ENCODE measurements around the gene CSNK1G1.
"Not testable (repeated sequence)": the region's sequence is repeated elsewhere in the genome, so short reads cannot be mapped to it uniquely, and the experiment has no call there.

The CSNK1G1 gene

GRCh38 chr15:64237677-64238076, 118.3 kb downstream of the CSNK1G1 start:
- DNase-seq (ENCODE audit: low read depth): no peak

GRCh38 chr15:64236156-64236894, 119.6 kb downstream of the CSNK1G1 start:
- DNase-seq (ENCODE audit: low read depth): no peak

- no peak for DNase-seq (ENCODE audit: low read depth)
These were observed 120.4 kb downstream of the CSNK1G1 start for GRCh38 chr15:64235552-64235951.

DNA sequence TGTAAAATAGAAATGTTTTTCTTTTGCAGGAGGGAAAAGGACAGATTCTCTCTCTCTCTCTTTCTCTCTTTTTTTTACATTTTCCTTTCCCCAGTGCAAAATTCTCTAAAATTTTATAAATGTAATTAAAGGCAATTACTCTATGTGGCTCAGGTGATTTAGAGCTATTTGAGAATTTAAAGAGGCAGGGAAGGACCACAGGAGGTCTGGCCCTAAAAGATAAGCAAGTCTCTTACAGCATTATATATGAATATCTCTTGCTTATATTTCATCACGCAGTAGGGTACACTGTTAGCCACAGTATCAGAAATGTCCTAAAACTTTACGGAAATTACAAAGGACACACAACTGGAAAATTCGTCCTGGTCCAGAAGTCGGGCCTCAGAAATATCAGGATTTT, 122.7 kb downstream of the CSNK1G1 start:
- no peak for DNase-seq (ENCODE audit: low read depth)

DNA sequence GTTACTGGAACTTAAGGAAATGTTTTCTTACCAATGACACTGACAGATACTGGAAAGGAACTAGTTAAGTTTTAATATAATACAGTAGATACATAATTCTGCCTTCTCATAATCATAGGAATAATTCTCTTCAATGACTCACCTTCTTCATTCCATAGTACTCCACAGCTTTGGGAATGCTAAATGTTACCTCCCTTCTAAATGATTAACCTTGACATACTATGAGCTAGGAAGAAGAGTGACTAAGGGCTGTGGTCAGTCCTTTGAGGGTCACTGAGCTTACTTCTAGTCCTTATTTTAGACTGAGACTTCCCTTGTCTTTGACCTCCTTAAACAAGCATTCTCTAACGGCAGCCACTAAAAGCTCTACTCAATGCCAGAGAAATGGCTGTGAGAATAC, 123.6 kb downstream of the CSNK1G1 start:
- no peak for DNase-seq (ENCODE audit: low read depth)

- DNase-seq (ENCODE audit: low read depth): no peak
These were observed 126.7 kb downstream of the CSNK1G1 start for GRCh38 chr15:64229129-64229724.

- no peak for DNase-seq (ENCODE audit: low read depth)
These were observed 130.2 kb downstream of the CSNK1G1 start for GRCh38 chr15:64225804-64226203.

DNA sequence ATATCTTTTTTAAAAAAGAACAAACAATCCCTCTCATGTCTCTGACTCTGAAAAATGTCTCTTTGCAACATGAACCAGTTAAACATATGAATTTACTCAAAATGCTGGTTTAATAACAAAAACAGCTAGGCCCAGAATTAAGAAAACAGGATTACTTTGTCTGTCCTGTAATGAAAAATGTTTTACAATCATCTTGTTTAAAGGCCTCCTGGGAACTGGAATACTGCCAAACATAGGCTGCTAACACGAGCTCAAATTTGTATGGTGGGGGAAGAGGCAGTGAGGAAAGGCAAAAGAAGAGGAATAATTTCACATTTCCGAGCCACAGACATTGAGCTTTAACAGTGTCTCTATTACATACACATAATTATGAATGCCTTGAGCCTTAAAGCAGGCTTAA, 131.5 kb downstream of the CSNK1G1 start:
- DNase-seq (ENCODE audit: low read depth): no peak

- no peak for DNase-seq (ENCODE audit: low read depth)
These were observed 132.1 kb downstream of the CSNK1G1 start for GRCh38 chr15:64223882-64224281.

DNA sequence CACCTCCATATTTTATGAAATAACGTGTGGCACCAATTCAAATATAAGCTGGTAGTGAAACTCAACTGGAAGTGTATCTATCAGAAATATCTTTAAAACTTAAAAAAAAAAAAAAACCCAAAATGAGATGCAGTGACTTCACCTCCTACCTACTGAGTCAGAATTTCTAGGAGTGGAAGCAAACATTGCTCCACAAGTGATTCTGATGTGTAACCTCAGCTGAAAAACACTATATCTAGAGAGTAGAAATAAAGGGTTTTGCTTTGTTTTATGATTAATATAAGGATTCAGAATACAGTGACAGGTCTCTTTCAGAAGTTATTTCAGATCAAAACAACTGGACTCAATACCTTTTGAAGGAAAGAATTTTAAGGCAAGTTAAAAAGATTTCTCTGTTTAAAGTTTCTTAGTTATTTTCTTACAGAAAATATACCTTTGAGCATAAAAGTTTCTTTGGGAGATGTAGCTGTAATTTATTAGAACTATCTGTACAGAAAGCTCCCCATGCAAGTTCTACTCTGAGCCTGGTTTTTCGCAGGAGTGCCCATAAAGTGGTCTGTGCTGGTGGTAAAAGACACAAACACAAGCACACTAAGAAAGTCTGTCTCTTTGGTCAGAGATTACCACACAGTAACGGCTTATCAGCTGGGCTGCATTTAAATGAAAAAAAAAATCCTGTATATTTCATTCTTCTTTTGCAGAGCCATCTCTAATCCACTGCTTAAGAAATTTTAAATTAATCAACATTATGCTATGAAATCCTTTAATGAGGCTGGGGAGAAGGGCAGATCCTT, 133.2 kb downstream of the CSNK1G1 start:
- DNase-seq (ENCODE audit: low read depth): no peak

DNA sequence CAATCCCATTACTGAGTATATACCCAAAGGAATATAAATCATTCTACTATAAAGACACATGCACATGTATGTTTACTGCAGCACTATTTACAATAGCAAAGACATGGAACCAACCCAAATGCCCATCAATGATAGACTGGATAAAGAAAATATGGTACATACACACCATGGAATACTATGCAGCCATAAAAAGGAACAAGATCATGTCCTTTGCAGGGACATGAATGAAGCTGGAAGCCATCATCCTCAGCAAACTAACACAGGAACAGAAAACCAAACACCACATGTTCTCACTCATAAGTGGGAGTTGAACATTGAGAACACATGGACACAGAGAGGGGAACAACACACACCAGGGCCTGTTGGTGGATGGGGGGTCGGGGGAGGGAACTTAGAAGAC, 134.1 kb downstream of the CSNK1G1 start:
- DNase-seq (ENCODE audit: low read depth): not testable (repeated sequence)

- DNase-seq (ENCODE audit: low read depth): not testable (repeated sequence)
These were observed 138.6 kb downstream of the CSNK1G1 start for GRCh38 chr15:64217429-64217750.

DNA sequence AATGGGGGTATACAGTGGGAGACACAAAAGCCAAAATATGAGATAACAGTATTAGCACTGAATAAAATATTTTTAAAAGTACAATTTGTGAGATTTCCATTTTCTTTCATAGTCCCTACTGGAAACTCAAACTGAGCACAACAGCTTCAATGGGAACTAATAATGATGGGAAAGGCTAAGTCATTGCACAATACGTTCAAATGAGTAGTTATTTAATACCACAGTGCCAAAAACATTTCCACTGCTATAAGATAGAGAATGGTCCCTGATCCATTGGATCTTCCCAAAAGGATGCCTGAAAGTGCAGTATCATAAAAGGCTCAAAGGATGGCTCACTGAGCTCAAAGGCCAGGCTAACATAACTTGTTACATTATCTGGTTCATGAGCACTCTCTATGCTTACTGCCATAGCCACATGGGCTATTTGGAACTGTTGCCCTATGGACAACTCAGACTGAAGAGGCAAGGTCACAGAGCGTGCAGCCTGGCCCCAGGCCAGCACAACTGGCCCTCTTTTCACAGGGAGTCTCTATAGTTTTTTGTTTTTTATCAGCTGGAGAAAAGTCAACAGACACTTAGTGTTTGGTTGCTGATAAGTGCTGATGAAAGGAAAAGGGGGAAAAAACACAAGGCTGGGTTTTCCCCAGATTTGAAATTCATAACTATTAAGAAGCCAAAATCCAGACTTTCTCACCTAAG, 139.1 kb downstream of the CSNK1G1 start:
- no peak for DNase-seq (ENCODE audit: low read depth)

- DNase-seq (ENCODE audit: low read depth): no peak
These were observed 139.8 kb downstream of the CSNK1G1 start for GRCh38 chr15:64216196-64216595.

GRCh38 chr15:64213646-64214045, 142.3 kb downstream of the CSNK1G1 start:
- DNase-seq (ENCODE audit: low read depth): no peak

GRCh38 chr15:64211696-64212095, 144.3 kb downstream of the CSNK1G1 start:
- no peak for DNase-seq (ENCODE audit: low read depth)

- DNase-seq (ENCODE audit: low read depth): no peak
These were observed 145.6 kb downstream of the CSNK1G1 start for GRCh38 chr15:64210371-64210770.

DNA sequence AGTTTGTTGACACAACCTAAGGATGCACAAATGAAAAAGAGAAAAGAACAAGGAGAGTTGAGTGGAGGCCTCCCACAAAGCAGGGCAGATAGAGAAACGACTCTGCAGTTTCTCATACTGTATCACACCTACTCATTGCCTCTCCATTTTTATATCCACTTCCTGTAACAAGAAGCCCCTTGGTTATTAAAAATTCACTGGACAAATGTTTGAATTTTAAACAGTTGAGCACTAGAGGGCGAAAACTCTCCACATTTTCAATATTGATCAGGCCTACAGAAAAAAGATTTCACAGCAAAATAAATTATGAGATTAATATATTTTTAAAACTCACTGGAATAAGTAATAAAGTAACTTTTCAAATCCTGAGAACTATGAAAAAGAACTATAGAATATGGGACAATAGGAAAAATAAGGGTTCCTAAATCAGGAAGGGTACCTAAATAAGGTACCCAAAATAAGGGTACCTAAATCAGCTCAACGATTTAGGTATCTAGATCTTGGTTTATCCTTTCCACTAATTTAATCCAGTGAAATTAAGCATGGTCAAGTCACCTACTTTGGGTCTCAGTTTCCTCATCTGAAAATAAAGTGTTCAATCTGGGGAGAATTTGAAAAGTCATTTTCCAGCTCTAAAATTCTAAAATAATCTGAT, 146.2 kb downstream of the CSNK1G1 start:
- DNase-seq (ENCODE audit: low read depth): no peak

GRCh38 chr15:64205202-64205601, 150.8 kb downstream of the CSNK1G1 start:
- no peak for DNase-seq (ENCODE audit: low read depth)

- no peak for DNase-seq (ENCODE audit: low read depth)
These were observed 158.5 kb downstream of the CSNK1G1 start for GRCh38 chr15:64197425-64197824.

- no peak for DNase-seq (ENCODE audit: low read depth)
These were observed 162.0 kb downstream of the CSNK1G1 start for GRCh38 chr15:64193971-64194370.

Data from stimulated activated CD8-positive, alpha-beta memory T cell treated with anti-CD3 and anti-CD28 coated beads, Interleukin-4, amount 100 ng/mL, for 24 hours (primary cell).